Non-pigmented ciliary epithelial cell (primary cell): ENCODE data around the gene SDF2L1.
"Not testable (repeated sequence)": the region's sequence is repeated elsewhere in the genome, so short reads cannot be mapped to it uniquely, and the experiment has no call there.

Experiments
- DNase-seq: peaks from one replicate; pipeline ENCODE4 v3.0.0-alpha.2; 2010; ENCODE audit warnings: low read depth

The SDF2L1 gene

GRCh38 chr22:21661991-21662390 lies 19.9 kb downstream of the SDF2L1 start:
- DNase-seq = no peak

DNA sequence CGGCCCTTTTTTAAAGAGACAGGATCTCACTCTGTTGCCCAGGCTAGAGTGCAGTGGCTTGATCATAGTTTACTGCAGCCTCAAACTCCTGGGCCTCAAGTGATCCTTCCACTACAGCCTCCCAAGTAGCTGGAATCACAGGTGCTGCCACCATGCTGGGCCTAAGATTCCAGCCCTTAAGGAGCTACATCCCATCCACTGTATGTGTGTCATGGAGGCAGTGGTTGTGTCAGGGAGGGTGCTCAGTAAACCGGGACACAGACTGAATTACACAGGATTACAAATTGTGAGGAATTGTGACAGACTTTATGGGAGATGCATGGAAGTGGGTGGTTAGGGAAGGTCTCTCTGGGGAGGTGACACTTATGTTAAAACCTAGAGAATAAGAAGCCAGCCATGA lies 21.6 kb downstream of the SDF2L1 start:
- DNase-seq = no peak

DNA sequence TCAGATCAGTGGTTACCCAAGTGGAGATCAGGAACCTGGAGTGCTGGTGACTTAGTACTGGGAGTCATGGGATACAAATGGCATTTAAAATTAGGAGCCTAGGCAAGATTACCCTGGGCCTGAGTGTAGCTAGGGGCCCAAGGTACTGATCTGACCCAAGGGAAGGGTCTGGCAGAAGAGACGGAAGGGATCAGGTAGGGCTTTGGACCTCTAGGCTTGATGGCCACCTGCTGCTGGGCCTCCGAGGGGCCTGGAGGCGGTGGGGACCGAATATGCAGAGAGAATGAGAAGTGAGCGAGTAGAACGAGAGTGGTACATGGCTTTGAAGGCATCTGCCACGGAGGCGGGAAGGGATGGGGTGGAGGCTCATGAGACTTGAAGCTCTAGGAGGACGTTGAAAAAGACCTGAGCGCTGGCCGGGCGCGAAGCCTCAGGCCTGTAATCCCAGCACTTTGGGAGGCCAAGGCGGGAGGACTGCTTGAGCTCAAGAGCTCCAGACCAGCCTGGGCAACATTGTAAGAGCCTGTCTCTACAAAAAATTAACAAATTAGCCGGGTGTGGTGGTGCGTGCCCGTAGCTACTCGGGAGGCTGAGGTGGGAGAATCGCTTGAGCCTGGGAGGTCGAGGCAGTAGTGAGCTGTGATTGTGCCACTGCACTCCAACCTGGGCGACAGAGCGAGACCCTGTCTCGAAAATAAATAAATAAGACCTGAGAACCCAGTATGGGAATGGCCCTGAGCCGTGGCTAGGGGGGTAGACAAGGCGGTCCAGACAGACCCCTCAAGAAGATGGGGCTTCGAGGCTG lies 23.1 kb downstream of the SDF2L1 start:
- DNase-seq = no peak

DNA sequence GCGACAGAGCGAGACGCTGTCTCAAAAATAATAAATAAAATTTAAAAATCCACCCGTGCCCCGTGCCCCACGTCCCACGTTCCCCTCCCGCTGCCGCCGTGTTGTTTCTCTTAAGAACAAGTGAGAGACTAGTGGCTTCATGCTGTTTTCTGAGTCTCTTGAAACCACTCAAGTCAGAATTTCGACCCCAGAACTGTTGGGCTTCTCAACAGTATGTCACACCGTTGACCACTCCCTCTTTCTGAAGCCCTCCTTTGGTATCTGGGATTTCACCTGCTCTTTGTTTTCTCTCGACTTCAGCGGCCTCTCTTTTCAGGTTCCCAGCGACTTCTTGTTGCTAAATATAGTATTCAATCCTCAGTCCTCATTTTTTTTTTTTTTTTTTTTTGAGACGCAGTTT lies 24.7 kb downstream of the SDF2L1 start:
- no peak for DNase-seq

GRCh38 chr22:21669026-21669425 lies 26.9 kb downstream of the SDF2L1 start:
- no peak for DNase-seq

DNA sequence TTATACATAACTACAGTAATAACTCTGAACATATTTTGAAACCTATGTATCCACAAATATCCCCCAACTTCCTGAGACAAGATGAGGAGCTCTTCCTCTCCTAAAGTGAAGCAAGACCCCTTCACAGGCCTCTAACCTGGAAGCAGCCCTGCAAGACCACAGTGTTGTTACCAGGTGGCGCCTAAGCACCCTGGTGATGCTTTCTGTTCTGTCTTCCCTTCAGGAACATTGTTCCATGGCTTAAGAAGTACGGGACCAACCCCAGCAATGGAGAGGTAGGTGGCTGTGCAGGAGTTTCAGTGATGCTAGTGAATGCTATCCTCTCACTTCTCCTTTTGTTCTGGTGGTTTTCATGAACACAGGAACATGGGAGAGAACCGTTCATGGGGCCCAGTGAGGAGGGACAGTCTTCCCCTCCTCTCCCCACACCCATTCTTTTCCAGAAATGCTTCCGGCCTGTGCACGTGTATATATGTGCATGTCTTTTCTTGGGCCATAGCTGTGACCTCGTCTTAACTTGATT lies 30.1 kb downstream of the SDF2L1 start:
- no peak for DNase-seq

DNA sequence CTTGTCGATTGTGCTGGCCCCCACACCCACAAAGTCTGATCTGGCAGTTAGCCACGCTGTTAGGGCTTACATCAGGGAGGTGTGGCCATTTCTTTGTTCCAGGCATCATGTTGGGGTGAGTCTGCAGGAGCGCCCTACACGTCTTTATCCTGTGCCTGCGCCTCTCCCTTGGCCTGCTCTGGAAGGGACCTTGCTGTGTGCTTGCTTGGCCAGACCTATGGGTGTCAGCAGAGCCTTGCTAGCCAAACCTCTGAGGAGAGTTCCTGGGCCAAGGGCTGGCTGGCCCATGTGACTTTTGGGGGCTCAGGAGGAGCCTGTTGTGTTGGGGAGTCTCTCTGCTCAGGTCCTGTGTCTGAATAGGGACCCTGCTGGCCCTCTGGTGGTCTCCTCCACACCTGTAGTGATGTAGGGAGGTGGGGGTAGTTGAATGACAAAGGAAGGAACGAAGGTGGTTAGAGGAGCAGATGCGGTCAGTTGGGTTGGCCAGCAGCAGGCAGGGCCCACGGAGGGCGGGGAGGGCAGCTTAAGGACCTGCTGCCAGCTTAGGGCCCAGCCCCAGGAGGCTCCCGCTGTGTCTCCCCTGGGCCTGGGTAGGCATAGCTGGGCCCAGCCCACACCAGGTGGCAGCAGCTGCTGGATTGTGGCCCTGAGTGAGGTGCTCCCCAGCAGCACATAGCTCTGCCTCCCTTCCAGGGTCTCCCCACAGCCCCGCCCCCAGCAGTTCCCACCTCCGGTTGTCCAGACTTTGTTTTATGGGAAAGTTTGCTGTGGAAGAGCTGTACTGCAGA lies 31.6 kb downstream of the SDF2L1 start:
- no peak for DNase-seq

DNA sequence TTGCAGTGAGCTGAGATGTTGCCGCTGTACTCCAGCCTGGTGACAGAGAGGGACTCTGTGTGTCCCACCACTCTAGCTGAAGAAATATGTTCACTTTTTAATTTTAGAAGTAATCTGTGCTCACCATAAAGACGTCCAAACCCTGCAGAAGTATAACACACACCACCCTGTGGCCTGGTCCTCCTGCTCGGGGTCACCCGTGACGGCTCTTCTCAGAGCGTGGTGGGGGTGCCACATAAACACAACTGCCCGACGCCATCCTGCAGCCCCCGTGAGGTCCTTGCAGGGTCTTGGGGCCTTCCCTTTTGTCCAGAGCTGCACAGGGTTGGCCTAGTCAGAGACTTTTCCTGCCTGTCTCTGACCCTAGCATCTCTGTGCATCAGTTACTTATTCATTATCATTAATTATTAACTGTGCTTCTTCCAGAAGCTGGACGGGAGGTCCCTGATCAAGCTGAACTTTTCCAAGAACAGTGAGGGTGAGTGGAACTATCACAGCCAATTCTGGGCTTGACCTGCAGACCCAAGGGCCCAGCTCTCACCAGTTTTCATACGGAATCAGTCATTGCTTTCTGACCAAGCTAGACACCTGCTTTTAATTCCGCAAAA lies 32.6 kb downstream of the SDF2L1 start:
- no peak for DNase-seq

DNA sequence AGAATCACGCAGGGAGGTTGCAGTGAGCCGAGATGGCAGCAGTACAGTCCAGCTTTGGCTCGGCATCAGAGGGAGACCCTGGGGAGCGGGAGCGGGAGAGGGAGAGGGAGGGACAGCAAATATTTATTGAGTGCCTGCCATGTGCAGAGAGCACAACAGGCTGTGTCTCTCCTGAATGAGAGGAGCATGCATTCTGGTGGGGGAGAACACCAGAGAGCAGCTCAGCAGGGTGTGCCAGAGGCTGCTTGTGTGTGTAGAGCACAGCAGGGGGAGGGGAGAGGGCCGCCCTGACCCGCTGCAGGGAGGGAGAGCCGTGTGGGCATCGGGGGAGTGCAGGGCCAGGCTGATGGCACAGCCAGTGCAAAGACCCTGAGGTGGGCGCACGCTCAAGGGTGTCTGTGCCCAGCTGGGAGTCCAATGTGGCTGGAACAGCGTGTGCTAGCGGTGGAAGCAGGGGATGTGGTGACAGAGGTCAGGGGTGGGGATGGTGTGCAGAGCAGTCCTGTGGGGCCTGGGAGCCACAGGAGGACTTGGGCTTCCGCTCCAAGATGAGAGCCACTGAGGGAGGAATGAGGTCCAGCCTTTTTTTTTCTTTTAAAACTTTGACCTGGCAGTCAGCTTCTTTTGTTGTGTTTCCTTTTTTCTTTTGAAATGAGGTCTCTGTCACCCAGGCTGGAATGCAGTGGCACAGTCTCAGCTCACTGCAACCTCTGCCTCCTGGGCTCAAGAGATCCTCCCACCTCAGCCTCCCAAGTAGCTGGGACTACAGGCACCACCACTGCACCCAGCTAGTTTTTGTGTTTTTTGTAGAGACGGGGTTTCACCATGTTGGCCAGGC lies 35.7 kb downstream of the SDF2L1 start:
- no peak for DNase-seq

- DNase-seq = not testable (repeated sequence)
Observed at GRCh38 chr22:21678842-21679241, 36.7 kb downstream of the SDF2L1 start.

DNA sequence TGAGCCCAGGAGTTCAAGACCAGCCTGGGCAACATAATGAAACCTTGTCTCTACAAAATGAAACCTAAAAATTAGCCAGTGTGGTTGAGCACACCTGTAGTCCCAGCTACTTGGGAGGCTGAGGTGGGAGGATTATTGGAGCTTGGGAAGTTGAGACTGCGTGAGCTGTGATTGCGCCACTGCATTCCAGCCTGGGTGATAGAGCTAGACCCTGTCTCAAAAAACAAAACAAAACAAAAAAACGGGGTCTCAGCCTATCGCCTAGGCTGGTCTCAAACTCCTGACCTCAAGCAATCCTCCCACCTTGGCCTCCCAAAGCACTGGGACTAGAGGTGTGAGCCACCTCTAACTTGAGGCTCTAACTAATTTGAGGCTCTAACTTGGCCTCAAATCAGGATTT lies 37.3 kb downstream of the SDF2L1 start:
- no peak for DNase-seq

DNA sequence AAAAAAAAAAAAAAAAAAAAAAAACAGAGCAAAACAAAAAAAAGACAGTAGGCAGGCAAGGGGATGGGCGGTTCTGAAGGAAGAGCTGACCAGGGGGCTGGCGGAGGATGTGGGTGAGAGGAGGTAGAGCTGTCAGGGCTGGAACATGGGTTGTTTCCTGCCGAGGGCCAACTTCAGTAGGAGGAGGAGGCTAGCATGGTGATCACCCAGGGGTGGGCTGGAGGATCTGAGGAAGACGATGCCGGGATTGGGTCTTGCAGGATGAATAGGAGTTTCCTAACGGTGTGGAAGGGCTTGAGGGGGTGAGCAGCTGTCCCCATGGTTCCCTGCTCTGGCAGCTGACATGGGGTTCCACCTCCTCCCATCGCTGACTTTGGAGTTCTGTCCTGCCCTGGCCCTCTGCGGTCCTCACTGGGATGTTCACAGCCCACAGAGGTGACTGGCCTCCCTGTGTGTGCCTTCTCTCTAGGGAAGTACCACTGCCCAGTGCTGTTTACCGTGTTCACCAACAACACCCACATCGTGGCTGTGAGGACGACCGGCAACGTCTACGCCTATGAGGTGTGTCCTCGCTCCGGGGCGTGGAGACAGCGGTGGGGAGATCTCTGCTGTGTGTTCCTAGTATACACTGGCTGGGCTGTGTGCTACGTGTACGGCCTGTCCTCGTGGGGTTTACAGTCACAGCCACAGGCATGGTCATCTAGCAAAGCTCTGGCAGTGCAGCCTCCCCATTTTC lies 38.9 kb downstream of the SDF2L1 start:
- no peak for DNase-seq

DNA sequence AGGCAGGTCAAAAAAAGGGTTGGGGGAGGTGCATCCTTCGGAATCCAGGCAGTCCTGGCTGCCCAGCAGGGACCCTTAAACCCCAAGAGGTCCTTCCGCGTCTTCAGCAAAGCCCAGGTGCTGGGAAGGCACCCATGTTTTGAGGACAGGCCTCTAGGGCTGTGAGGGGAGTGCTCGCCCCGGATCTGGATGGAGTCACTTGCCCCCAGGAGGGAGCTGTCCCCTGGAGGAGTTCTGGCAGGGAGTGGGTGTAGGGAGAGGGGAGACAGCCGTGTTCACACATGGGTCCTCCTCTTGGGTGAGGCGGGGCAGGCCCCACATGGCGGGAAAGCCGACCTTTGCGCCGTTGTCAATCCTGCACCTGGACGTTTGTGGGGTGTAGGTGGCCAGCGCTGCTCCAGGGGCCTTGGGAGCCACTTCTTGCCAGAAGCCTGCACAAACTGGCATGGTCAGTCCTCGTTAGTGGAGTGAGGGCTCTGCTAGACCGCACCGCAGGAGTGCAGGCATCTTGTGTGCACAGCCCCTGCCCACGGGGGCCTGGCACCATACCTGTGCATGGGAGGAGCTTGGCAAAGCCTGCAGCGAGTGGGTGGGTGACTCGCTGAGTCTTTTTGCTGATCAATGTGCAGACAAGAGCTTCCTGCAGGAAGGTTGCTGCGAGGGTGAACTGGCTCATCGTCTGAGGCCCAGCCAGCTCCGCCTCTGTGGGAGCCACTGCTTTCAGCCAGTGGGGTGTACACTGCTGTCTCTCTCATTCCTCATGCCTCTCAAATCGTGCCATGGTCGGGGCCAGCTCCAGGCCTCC lies 39.7 kb downstream of the SDF2L1 start:
- DNase-seq = no peak

DNA sequence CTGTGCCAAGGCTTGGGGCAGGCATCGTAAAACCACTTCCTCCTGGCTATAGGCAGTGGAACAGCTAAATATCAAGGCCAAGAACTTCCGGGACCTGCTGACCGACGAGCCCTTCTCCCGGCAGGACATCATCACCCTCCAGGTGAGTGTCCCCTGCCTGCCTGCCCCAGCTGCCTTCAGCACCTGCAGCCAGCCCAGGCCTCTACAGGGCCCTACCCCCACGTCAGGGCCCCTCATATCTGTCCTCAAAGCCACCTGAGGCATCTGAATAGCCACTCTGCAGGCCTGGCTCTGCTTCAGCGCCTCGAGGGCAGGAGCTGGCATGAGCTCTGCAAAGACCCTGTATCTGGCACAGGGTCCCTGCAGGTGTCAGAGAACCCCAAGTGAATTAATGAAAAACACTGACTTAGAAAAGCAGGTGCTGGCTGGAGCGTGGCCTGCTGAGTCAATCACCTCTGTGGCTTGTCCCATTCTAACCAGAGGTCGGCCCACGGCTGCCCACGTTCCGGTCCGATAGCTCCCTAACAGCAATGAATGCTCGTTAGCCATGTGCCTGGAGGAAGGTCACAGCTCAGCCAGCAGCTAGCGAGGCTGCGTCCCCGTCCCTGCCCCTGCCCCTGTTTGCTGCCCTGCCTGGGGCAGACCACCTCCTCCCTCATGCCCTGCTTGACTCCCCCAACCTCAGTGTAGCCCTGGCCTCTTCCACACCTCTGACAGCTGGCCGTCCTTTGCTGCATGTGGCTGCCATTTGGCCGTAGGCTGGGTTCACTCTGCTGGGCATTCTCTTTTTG lies 40.5 kb downstream of the SDF2L1 start:
- DNase-seq = no peak

- no peak for DNase-seq
Observed at GRCh38 chr22:21683401-21683811, 41.3 kb downstream of the SDF2L1 start.

GRCh38 chr22:21684492-21685163 lies 42.5 kb downstream of the SDF2L1 start:
- no peak for DNase-seq

DNA sequence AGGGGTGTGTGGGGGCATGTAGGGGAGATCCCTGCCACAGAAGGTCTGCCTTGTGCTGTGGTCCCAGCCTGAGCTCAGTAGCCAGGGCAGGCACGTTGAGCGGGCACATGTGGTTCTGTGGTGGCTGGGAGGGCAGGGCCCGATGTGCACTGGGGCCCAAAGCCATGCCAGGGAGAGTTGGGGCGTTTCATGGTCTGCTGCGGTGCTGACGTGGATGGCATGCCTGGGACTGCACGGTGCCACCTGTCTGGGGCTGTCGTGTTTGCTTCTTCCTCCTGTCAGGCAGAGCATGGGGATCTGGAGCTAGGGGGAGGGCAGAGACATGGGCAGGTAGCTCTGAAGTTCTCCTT lies 43.0 kb downstream of the SDF2L1 start:
- DNase-seq = no peak

GRCh38 chr22:21686193-21686608 lies 44.1 kb downstream of the SDF2L1 start:
- DNase-seq = no peak
